SK-N-SH (cell line): ENCODE data around the gene FSHR. TPM values are rescaled to one million over a fixed set of nuclear protein-coding genes. Genes with fewer than 3 reads are reported as not detected.

Experiments used
- CTCF ChIA-PET: fragments of 300-600, 350-600 bp; formaldehyde crosslinking; extraction: SDS; loops from one replicate; lab custom pipeline; 2021; lab: Yijun Ruan, JAX
- POLR2A ChIA-PET: fragments of 350-600 bp; sonication (Branson Sonifier 250); formaldehyde crosslinking; extraction: SDS; loops from one replicate; lab custom pipeline; 2020; ENCODE audit warnings: antibody characterized with exemption, inconsistent platforms; lab: Yijun Ruan, JAX
- DNase-seq: peaks from one replicate; pipeline ENCODE4 v3.0.0; 2012
- H2AFZ ChIP-seq: fragments of 200-600 bp; sonication (generic); 2 replicates; pipeline ENCODE4 v1.8.1; 2016; ENCODE audit warnings: antibody characterized with exemption, mild to moderate bottlenecking, low read depth
- H3F3A ChIP-seq: fragments of 200-600 bp; sonication (generic); replicated peaks from 2 replicates; pipeline ENCODE3; 2016; ENCODE audit warnings: antibody characterized with exemption, mild to moderate bottlenecking; ENCODE audit not compliant: insufficient read depth
- H3K27ac ChIP-seq, 2 experiments: fragments of 200-500 bp in 1 of 2; fragments of 200-600 bp in 1 of 2; sonication (Bioruptor generic) in 1 of 2; sonication (generic), shearing (Covaris generic) in 1 of 2; 2 replicates each; pipeline versions ENCODE4 v1.5.1 to v1.6.1; 2014 to 2016; ENCODE audit warnings: low read depth in 2 of 2, inconsistent platforms in 1 of 2, low read length in 1 of 2, mild to moderate bottlenecking in 1 of 2, mixed read lengths in 1 of 2
- H3K27me3 ChIP-seq: fragments of 200-600 bp; sonication (generic), shearing (Covaris generic); 2 replicates; pipeline ENCODE4 v1.6.1; 2016; ENCODE audit warnings: mixed run types; ENCODE audit not compliant: insufficient read depth
- H3K36me3 ChIP-seq, 2 experiments: fragments of 200-500 bp in 1 of 2; fragments of 200-600 bp in 1 of 2; sonication (Bioruptor generic) in 1 of 2; sonication (generic) in 1 of 2; replicated peaks in 1 of 2; 2 replicates each; pipeline versions ENCODE3 to v1.5.1; 2014 to 2016; ENCODE audit warnings: low read length in 1 of 2, mild to moderate bottlenecking in 1 of 2; ENCODE audit not compliant: insufficient read depth in 2 of 2, control insufficient read depth in 1 of 2
- H3K4me1 ChIP-seq, 2 experiments: fragments of 200-500 bp in 1 of 2; fragments of 200-600 bp in 1 of 2; sonication (Bioruptor generic) in 1 of 2; sonication (generic), shearing (Covaris generic) in 1 of 2; 2 replicates each; pipeline versions ENCODE4 v1.5.1 to v1.6.1; 2014 to 2016; ENCODE audit warnings: low read depth in 1 of 2, low read length in 1 of 2, mixed run types in 1 of 2; ENCODE audit not compliant: insufficient read depth in 2 of 2, control insufficient read depth in 1 of 2
- H3K4me2 ChIP-seq: fragments of 200-600 bp; sonication (generic), shearing (Covaris generic); 2 replicates; pipeline ENCODE4 v1.6.1; 2017; ENCODE audit warnings: mixed run types
- H3K4me3 ChIP-seq, 2 experiments: fragments of 200-500 bp in 1 of 2; fragments of 200-600 bp in 1 of 2; sonication (Bioruptor generic) in 1 of 2; sonication (generic), shearing (Covaris generic) in 1 of 2; 2 replicates each; pipeline versions ENCODE4 v1.5.1 to v1.8.1; 2014 to 2016; ENCODE audit warnings: low read depth in 2 of 2, inconsistent platforms in 1 of 2, low read length in 1 of 2, mild to moderate bottlenecking in 1 of 2, mixed read lengths in 1 of 2, moderate library complexity in 1 of 2
- H3K79me2 ChIP-seq: fragments of 200-600 bp; sonication (generic); 2 replicates; pipeline ENCODE4 v1.8.1; 2017; ENCODE audit warnings: mild to moderate bottlenecking; ENCODE audit not compliant: insufficient read depth
- H3K9ac ChIP-seq: fragments of 200-600 bp; sonication (generic); 2 replicates; pipeline ENCODE4 v1.6.1; 2017; ENCODE audit warnings: mixed run types
- H3K9me2 ChIP-seq: fragments of 200-600 bp; sonication (generic); 2 replicates; pipeline ENCODE4 v1.6.1; 2017; ENCODE audit warnings: mixed run types
- H3K9me3 ChIP-seq: fragments of 200-600 bp; sonication (generic); 2 replicates; pipeline ENCODE4 v1.6.1; 2017; ENCODE audit warnings: mixed run types, mild to moderate bottlenecking, moderate library complexity
- H4K20me1 ChIP-seq: fragments of 200-600 bp; sonication (generic); 2 replicates; pipeline ENCODE4 v1.6.1; 2017; ENCODE audit warnings: mild to moderate bottlenecking, mixed run types; ENCODE audit not compliant: insufficient read depth
- CHD2 ChIP-seq: fragments of 150-350 bp; IDR thresholded peaks from 2 replicates; pipeline ENCODE4 v1.6.1; 2018; ENCODE audit warnings: low read length; ENCODE audit not compliant: partially characterized antibody
- CTCF ChIP-seq: fragments of 200-600 bp; sonication (generic); IDR thresholded peaks from 2 replicates; pipeline ENCODE4 v1.6.1; 2017; ENCODE audit warnings: antibody characterized with exemption, mild to moderate bottlenecking, moderate library complexity
- ELF1 ChIP-seq: IDR thresholded peaks from 2 replicates; pipeline ENCODE4 v1.4.0; 2012
- EP300 ChIP-seq, 2 experiments: IDR thresholded peaks; 2 replicates each; pipeline versions ENCODE4 v1.4.0 to v1.6.1; 2012; ENCODE audit warnings: borderline replicate concordance in 1 of 2, low read depth in 1 of 2, low read length in 1 of 2
- FOXM1 ChIP-seq: IDR thresholded peaks from 2 replicates; pipeline ENCODE4 v1.4.0; 2012; ENCODE audit warnings: low read depth, mild to moderate bottlenecking
- GATA2 ChIP-seq: sonication (generic); formaldehyde crosslinking; IDR thresholded peaks from 2 replicates; pipeline ENCODE4 v1.5.0; 2020; ENCODE audit warnings: mild to moderate bottlenecking, missing genetic modification reagents
- POLR2AphosphoS5 ChIP-seq: IDR thresholded peaks from 2 replicates; pipeline ENCODE4 v1.6.1; 2012; ENCODE audit warnings: low read depth, low read length
- RCOR1 ChIP-seq: fragments of 150-350 bp; IDR thresholded peaks from 2 replicates; pipeline ENCODE4 v1.6.1; 2017; ENCODE audit warnings: antibody characterized with exemption, low read length
- WGBS: methylation state at CpG from one replicate; pipeline ENCODE4 v1.1.6; 2017; ENCODE audit warnings: low lambda C conversion rate; 5-methylcytosine and 5-hydroxymethylcytosine counted together
- polyA plus RNA-seq, 3 experiments: library from polyadenylated mRNA; depleted of rRNA; stranded (reverse); fragments of >200 nt; gene quantifications; 2 replicates each; pipeline ENCODE4 v1.2.3, GENCODE V29; 2012
- TF ChIP-seq, protein P1 (sequence below): IDR thresholded peaks from 2 replicates; pipeline ENCODE4 v1.6.1; 2012; ENCODE audit warnings: mild to moderate bottlenecking, low read depth, low read length, moderate library complexity

Gene FSHR
- polyA plus RNA-seq, 1 of the 3 experiments (the other 2 are of a cell fraction) = not detected

- Histone ChIP-seq H3K36me3 (no peaks in the 10 kb centered on the region), H3K4me2 (no peak overlapping the region), H3F3A (no peaks in the 10 kb centered on the region), H3K79me2 (no peaks in the 10 kb centered on the region)
- WGBS = 75% methylated on average over 1 of the region's 1 CpG
- CTCF ChIA-PET = no interaction called here
- TF ChIP-seq GATA2 (CRISPR knock-in tag) (no peak), RCOR1 (no peak), FOXM1 (no peak), EP300 (IDR thresholded peaks at IDR 0.05; ENCODE audit: borderline replicate concordance in 1 of 2, low read depth in 1 of 2, low read length in 1 of 2) (no peak)
- TF ChIP-seq, all 33 proteins: peak for 0
- H3K4me3 ChIP-seq = no peak overlapping the region
- no peaks in the 10 kb centered on the region for H3K9me3 ChIP-seq
- H3K9me2 ChIP-seq = no peaks in the 10 kb centered on the region
- no peak overlapping the region for H3K9ac ChIP-seq
- H3K4me1 ChIP-seq = peaks cover 0 to 4% of the 10 kb centered on the region in 2 experiments; a peak in 2 of 4 replicates
- no peak overlapping the region for H3K27ac ChIP-seq
- no peak overlapping the region for H2AFZ ChIP-seq
- no peaks in the 10 kb centered on the region for H4K20me1 ChIP-seq
- DNase-seq = no peak
- POLR2A ChIA-PET = no interaction called here
- no peaks in the 10 kb centered on the region for H3K27me3 ChIP-seq
These were observed 22.9 kb upstream of the FSHR start for GRCh38 chr2:49177194-49177593.

- DNase-seq = no peak
- H4K20me1 ChIP-seq = no peaks in the 10 kb centered on the region
- no peaks in the 10 kb centered on the region for H3K9me3 ChIP-seq
- WGBS = 47% methylated on average over 3 of the region's 3 CpGs
- H3K27ac ChIP-seq = no peak overlapping the region
- H3K4me2 ChIP-seq = no peak overlapping the region
- H3K4me1 ChIP-seq = peaks cover 0 to 4% of the 10 kb centered on the region in 2 experiments; a peak in 2 of 4 replicates
- TF ChIP-seq ELF1 (no peak), CTCF (no peak), POLR2AphosphoS5 (no peak), CHD2 (no peak)
- TF ChIP-seq, protein P1, sequence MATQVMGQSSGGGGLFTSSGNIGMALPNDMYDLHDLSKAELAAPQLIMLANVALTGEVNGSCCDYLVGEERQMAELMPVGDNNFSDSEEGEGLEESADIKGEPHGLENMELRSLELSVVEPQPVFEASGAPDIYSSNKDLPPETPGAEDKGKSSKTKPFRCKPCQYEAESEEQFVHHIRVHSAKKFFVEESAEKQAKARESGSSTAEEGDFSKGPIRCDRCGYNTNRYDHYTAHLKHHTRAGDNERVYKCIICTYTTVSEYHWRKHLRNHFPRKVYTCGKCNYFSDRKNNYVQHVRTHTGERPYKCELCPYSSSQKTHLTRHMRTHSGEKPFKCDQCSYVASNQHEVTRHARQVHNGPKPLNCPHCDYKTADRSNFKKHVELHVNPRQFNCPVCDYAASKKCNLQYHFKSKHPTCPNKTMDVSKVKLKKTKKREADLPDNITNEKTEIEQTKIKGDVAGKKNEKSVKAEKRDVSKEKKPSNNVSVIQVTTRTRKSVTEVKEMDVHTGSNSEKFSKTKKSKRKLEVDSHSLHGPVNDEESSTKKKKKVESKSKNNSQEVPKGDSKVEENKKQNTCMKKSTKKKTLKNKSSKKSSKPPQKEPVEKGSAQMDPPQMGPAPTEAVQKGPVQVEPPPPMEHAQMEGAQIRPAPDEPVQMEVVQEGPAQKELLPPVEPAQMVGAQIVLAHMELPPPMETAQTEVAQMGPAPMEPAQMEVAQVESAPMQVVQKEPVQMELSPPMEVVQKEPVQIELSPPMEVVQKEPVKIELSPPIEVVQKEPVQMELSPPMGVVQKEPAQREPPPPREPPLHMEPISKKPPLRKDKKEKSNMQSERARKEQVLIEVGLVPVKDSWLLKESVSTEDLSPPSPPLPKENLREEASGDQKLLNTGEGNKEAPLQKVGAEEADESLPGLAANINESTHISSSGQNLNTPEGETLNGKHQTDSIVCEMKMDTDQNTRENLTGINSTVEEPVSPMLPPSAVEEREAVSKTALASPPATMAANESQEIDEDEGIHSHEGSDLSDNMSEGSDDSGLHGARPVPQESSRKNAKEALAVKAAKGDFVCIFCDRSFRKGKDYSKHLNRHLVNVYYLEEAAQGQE = no peak
- H3K27me3 ChIP-seq = no peaks in the 10 kb centered on the region
- no peaks in the 10 kb centered on the region for H3K9me2 ChIP-seq
- no peak overlapping the region for H3K4me3 ChIP-seq
- H3K9ac ChIP-seq = no peak overlapping the region
- H3F3A ChIP-seq = no peaks in the 10 kb centered on the region
- H3K79me2 ChIP-seq = no peaks in the 10 kb centered on the region
- H2AFZ ChIP-seq = no peak overlapping the region
- ChIA-PET CTCF (interaction anchor here (0.7 to 2.1 kb wide), 2 partner anchors 30 to 229 kb away, joined by 3 to 5 read pairs; no protein-coding TSS in a partner anchor), POLR2A (no interaction called here)
- no peaks in the 10 kb centered on the region for H3K36me3 ChIP-seq
These were observed 21.5 kb upstream of the FSHR start for GRCh38 chr2:49175831-49176230.
